Measurements from ENCODE around the gene C6orf15. TPM values are rescaled to one million over a fixed set of nuclear protein-coding genes. Genes with fewer than 3 reads are reported as not detected.

C6orf15 gene
- total RNA-seq, 3 donors from 2014 or later, result not detected

DNA sequence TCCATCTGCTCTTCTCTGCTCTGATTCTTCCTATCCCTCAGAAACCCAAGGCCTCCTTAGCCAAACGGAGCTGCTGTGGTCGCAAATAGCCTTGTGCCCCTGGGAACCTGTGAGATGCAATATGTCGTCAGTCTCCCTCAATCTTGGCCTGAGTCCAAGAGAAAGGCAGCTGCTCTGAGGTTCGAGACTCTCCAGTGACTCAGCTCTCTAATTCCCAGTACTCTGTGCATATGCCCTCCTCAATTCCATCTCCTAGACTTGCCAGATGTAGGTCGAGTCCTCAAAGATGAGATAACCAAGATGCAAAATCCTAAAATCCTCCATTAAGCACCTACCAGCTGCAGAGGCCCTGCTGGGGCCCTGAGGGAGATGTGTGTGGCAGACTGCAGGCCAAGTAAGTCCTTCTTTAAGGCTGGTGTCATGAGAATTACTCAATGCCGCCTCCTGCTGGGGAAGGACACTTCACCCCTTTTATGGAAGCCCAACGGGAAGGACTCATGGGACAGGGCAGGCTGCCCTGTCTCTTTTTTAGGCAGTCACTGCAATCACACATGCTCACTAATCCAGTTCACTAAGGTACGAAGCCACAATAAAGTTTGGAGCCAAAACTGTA is 28.5 kb downstream of the C6orf15 start:
- H3K9me3 ChIP-seq, result no peaks in the 10 kb centered on the region
- ATAC-seq (peak; percentile 58), DNase-seq (peak in 1 of 3 donors; percentile 65)
- no peak overlapping the region for H3K4me3 ChIP-seq
- TF ChIP-seq, protein P1, sequence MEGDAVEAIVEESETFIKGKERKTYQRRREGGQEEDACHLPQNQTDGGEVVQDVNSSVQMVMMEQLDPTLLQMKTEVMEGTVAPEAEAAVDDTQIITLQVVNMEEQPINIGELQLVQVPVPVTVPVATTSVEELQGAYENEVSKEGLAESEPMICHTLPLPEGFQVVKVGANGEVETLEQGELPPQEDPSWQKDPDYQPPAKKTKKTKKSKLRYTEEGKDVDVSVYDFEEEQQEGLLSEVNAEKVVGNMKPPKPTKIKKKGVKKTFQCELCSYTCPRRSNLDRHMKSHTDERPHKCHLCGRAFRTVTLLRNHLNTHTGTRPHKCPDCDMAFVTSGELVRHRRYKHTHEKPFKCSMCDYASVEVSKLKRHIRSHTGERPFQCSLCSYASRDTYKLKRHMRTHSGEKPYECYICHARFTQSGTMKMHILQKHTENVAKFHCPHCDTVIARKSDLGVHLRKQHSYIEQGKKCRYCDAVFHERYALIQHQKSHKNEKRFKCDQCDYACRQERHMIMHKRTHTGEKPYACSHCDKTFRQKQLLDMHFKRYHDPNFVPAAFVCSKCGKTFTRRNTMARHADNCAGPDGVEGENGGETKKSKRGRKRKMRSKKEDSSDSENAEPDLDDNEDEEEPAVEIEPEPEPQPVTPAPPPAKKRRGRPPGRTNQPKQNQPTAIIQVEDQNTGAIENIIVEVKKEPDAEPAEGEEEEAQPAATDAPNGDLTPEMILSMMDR (IDR thresholded peaks at IDR 0.05), result no peak
- intact Hi-C loops (cut with DNase I, micrococcal nuclease), result no loop called here
- no peaks in the 10 kb centered on the region for H3K36me3 ChIP-seq (ENCODE audit: low read depth)
- peaks cover 3% of the 10 kb centered on the region for H3K4me1 ChIP-seq (ENCODE audit: low read depth)

DNA sequence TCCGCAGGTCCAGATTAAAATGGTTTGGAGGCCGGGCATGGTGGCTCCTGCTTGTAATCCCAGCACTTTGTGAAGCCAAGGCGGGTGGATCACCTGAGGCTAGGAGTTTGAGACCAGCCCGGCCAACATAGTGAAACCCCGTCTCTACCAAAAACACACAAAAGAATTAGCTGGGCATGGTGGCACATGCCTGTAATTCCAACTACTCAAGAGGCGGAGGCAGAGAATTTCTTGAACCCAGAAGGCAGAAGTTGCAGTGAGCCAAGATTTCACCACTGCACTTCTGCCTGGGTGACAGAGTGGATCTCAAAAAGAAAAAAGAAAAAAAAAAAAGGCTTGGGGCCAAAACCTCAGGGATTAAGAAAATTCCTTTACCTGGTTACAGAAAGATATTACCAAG is 30.5 kb downstream of the C6orf15 start:
- Histone ChIP-seq H3K9me3 (no peaks in the 10 kb centered on the region), H3K4me3 (no peak overlapping the region), H3K36me3 (ENCODE audit: low read depth) (no peaks in the 10 kb centered on the region), H3K4me1 (ENCODE audit: low read depth) (peaks cover 3% of the 10 kb centered on the region)
- TF ChIP-seq, protein P1 (IDR thresholded peaks at IDR 0.05), result no peak
- DNase-seq (no peak), ATAC-seq (no peak)
- intact Hi-C loops (cut with DNase I, micrococcal nuclease), result no loop called here

DNA sequence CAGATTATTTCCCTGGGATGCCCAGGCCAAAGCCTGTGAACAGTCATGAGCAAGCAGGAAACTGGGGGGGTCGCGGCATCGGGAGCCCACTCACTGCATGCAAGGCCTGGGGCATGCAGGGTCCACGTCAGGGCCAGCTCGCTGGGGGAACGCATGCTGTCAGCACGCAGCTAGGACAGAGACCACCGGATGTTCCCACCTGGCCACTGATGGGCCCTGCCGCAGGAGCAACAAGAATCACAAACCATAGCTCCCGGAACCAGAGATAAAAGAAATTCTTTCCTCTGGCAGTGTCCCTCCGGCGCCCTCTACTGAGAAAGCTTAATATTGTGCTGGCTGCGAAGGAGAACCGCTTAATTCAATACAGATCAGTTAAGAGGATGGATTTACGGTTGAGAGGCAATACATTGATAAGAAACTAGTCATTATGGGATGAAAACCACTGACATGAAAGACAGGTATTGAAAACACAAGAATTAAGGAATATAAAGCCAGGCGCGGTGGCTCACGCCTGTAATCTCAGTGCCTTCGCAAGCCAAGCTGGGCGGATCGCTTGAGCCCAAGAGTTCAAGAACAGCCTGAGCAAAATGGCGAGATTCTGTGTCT is 32.6 kb downstream of the C6orf15 start:
- DNase-seq, result peak in 2 of 3 donors; percentile 59 to 86
- Histone ChIP-seq H3K36me3 (ENCODE audit: low read depth) (no peaks in the 10 kb centered on the region), H3K4me1 (ENCODE audit: low read depth) (peaks cover 3% of the 10 kb centered on the region), H3K9me3 (no peaks in the 10 kb centered on the region), H3K4me3 (no peak overlapping the region)
- ATAC-seq, result peak; percentile 85
- intact Hi-C loops (cut with DNase I, micrococcal nuclease), result loop anchor here in 1 of 2 donors (10.0 kb wide), 1 partner anchor 255 kb away; no protein-coding TSS in a partner anchor
- TF ChIP-seq, protein P1 (IDR thresholded peaks at IDR 0.05), result peak; percentile 53

DNA sequence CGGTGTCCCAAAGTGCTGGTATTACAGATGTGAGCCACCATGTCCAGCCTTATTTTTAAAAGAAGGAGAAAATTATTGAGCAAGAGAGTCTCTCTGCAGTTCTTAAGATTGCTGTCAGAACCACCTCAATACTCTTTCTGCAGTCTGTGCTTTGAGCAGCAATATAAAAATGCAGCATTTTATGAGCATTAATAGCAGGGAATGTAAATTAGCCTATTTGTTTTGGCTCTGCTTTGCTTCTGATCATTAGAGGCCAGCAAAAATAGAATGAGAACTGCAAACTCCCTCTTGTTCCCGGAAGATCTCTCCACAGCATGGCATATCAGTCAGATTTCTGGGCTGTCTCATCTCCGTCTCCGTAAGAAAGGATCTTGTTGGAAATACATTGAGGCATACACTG is 35.8 kb downstream of the C6orf15 start:
- no peak overlapping the region for H3K4me3 ChIP-seq
- peaks cover 3% of the 10 kb centered on the region for H3K4me1 ChIP-seq (ENCODE audit: low read depth)
- no peaks in the 10 kb centered on the region for H3K36me3 ChIP-seq (ENCODE audit: low read depth)
- ATAC-seq (no peak), DNase-seq (no peak)
- H3K9me3 ChIP-seq, result no peaks in the 10 kb centered on the region
- intact Hi-C loops (cut with DNase I, micrococcal nuclease), result loop anchor here in 1 of 2 donors (10.0 kb wide), 1 partner anchor 252 kb away; no protein-coding TSS in a partner anchor
- TF ChIP-seq, protein P1 (IDR thresholded peaks at IDR 0.05), result no peak

DNA sequence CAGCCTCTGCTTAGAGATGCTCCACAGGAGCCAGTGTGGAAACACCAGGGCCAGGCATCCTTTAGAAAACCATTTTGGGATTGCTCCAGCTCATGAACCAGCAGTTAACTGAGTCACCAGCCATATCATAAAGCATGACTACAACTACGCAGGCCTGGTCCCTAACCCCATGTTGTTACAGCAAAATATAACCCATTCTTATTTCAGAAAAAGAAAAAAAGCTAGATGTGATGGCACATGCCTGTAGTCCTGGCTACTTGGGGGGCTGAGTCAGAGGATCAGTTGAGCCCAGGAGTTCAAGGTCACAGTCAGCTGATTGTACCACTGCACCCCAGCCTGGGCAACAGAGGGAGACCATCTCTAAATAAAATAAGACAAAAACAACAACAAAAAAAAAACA is 36.8 kb downstream of the C6orf15 start:
- intact Hi-C loops (cut with DNase I, micrococcal nuclease), result loop anchor here in 1 of 2 donors (10.0 kb wide), 1 partner anchor 251 kb away; no protein-coding TSS in a partner anchor
- TF ChIP-seq, protein P1 (IDR thresholded peaks at IDR 0.05), result no peak
- Histone ChIP-seq H3K4me1 (ENCODE audit: low read depth) (peaks cover 3% of the 10 kb centered on the region), H3K9me3 (no peaks in the 10 kb centered on the region), H3K36me3 (ENCODE audit: low read depth) (no peaks in the 10 kb centered on the region), H3K4me3 (no peak overlapping the region)
- ATAC-seq (no peak), DNase-seq (no peak)
